CD14-positive monocyte (primary cell): ENCODE results near the gene ZFHX3. TPM values are rescaled to one million over a fixed set of nuclear protein-coding genes. Genes with fewer than 3 reads are reported as not detected.

Experiments used
- DNase-seq, 3 donors: peaks; one replicate each; pipeline ENCODE4 v3.0.0-alpha.2; 2011 to 2022
- H2AFZ ChIP-seq: 2 replicates; pipeline ENCODE4 v1.6.0; 2012; ENCODE audit warnings: mild to moderate bottlenecking, low read depth, low read length, inconsistent platforms; ENCODE audit not compliant: insufficient read depth, poor library complexity, severe bottlenecking
- H3K27ac ChIP-seq, 2 donors: 1 replicate in 1 of 2; 2 replicates in 1 of 2; pipeline ENCODE4 v1.5.1; 2012 to 2013; ENCODE audit warnings: low read length in 2 of 2, control low read depth in 1 of 2, inconsistent platforms in 1 of 2, low read depth in 1 of 2, mild to moderate bottlenecking in 1 of 2
- H3K27me3 ChIP-seq, 2 donors: one replicate each; pipeline versions ENCODE4 v1.6.0 to v1.6.1; 2011 to 2013; ENCODE audit warnings: low read length in 2 of 2; ENCODE audit not compliant: control insufficient read depth in 2 of 2, insufficient read depth in 2 of 2
- H3K36me3 ChIP-seq, 2 donors: replicated peaks in 1 of 2; 1 replicate in 1 of 2; 2 replicates in 1 of 2; pipeline versions ENCODE4 v1.5.1 to v1.6.1; 2012 to 2013; ENCODE audit warnings: low read length in 2 of 2, control low read depth in 1 of 2, inconsistent platforms in 1 of 2, mild to moderate bottlenecking in 1 of 2; ENCODE audit not compliant: insufficient read depth in 2 of 2, control insufficient read depth in 1 of 2
- H3K4me1 ChIP-seq, 2 donors: 1 replicate in 1 of 2; 2 replicates in 1 of 2; pipeline versions ENCODE4 v1.5.1 to v1.6.1; 2012 to 2013; ENCODE audit warnings: low read length in 2 of 2, control low read depth in 1 of 2, inconsistent platforms in 1 of 2, mild to moderate bottlenecking in 1 of 2, moderate library complexity in 1 of 2; ENCODE audit not compliant: insufficient read depth in 2 of 2, control insufficient read depth in 1 of 2
- H3K4me2 ChIP-seq: replicated peaks from 2 replicates; pipeline ENCODE3; 2012; ENCODE audit warnings: low read length, moderate library complexity, mild to moderate bottlenecking; ENCODE audit not compliant: poor library complexity, severe bottlenecking; ENCODE audit errors: extremely low read depth
- H3K4me3 ChIP-seq, 3 experiments: fragments of 200-600 bp in 1 of 3; sonication (generic) in 1 of 3; replicated peaks in 1 of 3; 1 replicate in 2 of 3; 2 replicates in 1 of 3; pipeline ENCODE4 v1.5.1; 2011 to 2013; ENCODE audit warnings: low read length in 3 of 3, mild to moderate bottlenecking in 3 of 3, control low read depth in 2 of 3, low read depth in 2 of 3, inconsistent platforms in 1 of 3, moderate library complexity in 1 of 3
- H3K79me2 ChIP-seq: 2 replicates; pipeline ENCODE4 v1.6.0; 2012; ENCODE audit warnings: mild to moderate bottlenecking, control low read depth, inconsistent platforms, low read length, moderate library complexity; ENCODE audit not compliant: insufficient read depth
- H3K9ac ChIP-seq: 2 replicates; pipeline ENCODE4 v1.6.0; 2017; ENCODE audit warnings: low read length, mild to moderate bottlenecking; ENCODE audit not compliant: insufficient read depth, poor library complexity, severe bottlenecking
- H3K9me3 ChIP-seq, 2 donors: replicated peaks in 1 of 2; 1 replicate in 1 of 2; 2 replicates in 1 of 2; pipeline versions ENCODE4 v1.5.1 to v1.6.1; 2012 to 2013; ENCODE audit warnings: low read length in 2 of 2, control low read depth in 1 of 2; ENCODE audit not compliant: control insufficient read depth in 1 of 2, insufficient read depth in 1 of 2
- H4K20me1 ChIP-seq: 2 replicates; pipeline ENCODE4 v1.6.0; 2012; ENCODE audit warnings: mild to moderate bottlenecking, low read length, control low read depth, moderate library complexity; ENCODE audit not compliant: insufficient read depth
- H3K27ac Mint-ChIP-seq, 7 donors: one replicate each; pipeline ENCODE4 v1.8.0; 2020; ENCODE audit warnings: mild to moderate bottlenecking in 7 of 7, mixed read lengths in 7 of 7, moderate library complexity in 6 of 7, inconsistent platforms in 2 of 7
- H3K27me3 Mint-ChIP-seq, 3 donors: one replicate each; pipeline ENCODE4 v1.8.0; 2021 to 2022; ENCODE audit warnings: low read depth in 3 of 3, mild to moderate bottlenecking in 3 of 3, mixed read lengths in 3 of 3, moderate library complexity in 3 of 3, inconsistent platforms in 1 of 3
- H3K36me3 Mint-ChIP-seq, 2 donors: one replicate each; pipeline ENCODE4 v1.8.0; 2020; ENCODE audit warnings: mixed read lengths in 2 of 2, inconsistent platforms in 1 of 2, mild to moderate bottlenecking in 1 of 2
- H3K4me1 Mint-ChIP-seq: one replicate; pipeline ENCODE4 v1.8.0; 2020; ENCODE audit warnings: mild to moderate bottlenecking, mixed read lengths
- H3K4me3 Mint-ChIP-seq, 2 donors: one replicate each; pipeline ENCODE4 v1.8.0; 2020; ENCODE audit warnings: mild to moderate bottlenecking in 2 of 2, mixed read lengths in 2 of 2, moderate library complexity in 1 of 2
- H3K9me3 Mint-ChIP-seq, 7 donors: one replicate each; pipeline ENCODE4 v1.8.0; 2020 to 2022; ENCODE audit warnings: mixed read lengths in 7 of 7, mild to moderate bottlenecking in 6 of 7, moderate library complexity in 6 of 7, inconsistent platforms in 2 of 7
- WGBS: methylation state at CpG from one replicate; pipeline ENCODE4 v1.1.5; 2013; ENCODE audit warnings: missing lambda C conversion rate; ENCODE audit not compliant: insufficient coverage; 5-methylcytosine and 5-hydroxymethylcytosine counted together
- intact Hi-C, 2 donors: fragments of 100-400 bp; cut with micrococcal nuclease; formaldehyde crosslinking; loops; one replicate each; pipeline versions ENCODE4 v1.15.0 to v1.15.1; 2023
- polyA plus RNA-seq, 3 donors: library from polyadenylated mRNA; depleted of rRNA in 1 of 3; unstranded in 2 of 3; stranded (reverse) in 1 of 3; fragments of 300-500 nt in 2 of 3; fragments of >200 nt in 1 of 3; fragmentation: Illumina TruSeq in 2 of 3; gene quantifications; 1 replicate in 2 of 3; 2 replicates in 1 of 3; pipeline ENCODE4 v1.2.3, GENCODE V29; 2012 to 2021
- TF ChIP-seq, protein P1 (sequence below): fragments of 200-600 bp; IDR thresholded peaks from one replicate; pipeline ENCODE4 v1.8.0; 2022; ENCODE audit warnings: antibody characterized with exemption, mild to moderate bottlenecking

ZFHX3 gene
- polyA plus RNA-seq, 3 donors, result 0.42 to 4.2 (median 0.43) TPM

DNA sequence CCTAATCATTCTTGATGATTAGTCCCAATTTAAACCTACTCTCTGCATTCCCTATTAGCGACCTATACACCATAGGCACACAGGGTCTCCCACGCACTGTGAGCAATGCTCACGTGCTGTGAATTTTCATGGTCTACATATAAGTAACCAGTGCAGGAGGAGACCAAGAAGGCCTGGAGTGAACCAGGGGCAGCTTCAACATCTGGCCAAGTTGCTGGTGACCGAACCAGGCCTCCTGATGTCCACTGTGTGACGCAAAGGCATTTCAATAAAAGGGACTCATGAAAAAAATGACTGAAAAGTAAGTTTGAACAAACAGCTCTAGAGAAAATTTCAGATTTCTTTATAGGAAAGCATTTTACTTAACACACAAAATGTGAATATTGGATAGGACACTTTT, 107.0 kb downstream of the ZFHX3 start:
- H3K4me3 Mint-ChIP-seq, result no peak overlapping the region
- H3K27me3 ChIP-seq, result no peaks in the 10 kb centered on the region
- no peak overlapping the region for H3K27ac ChIP-seq
- no peak for DNase-seq
- no peak overlapping the region for H3K4me3 ChIP-seq
- H3K9me3 ChIP-seq, result no peaks in the 10 kb centered on the region
- H3K27ac Mint-ChIP-seq, result peak overlapping the region in 1 of 7 donors; percentile 35
- H3K36me3 Mint-ChIP-seq, result peaks cover 29 to 37% of the 10 kb centered on the region in 2 donors
- no peak overlapping the region for H3K9ac ChIP-seq
- H3K4me2 ChIP-seq, result no peak overlapping the region
- intact Hi-C loops, result loop anchor here in 1 of 2 donors (5.0 kb wide), 1 partner anchor 36 kb away; no protein-coding TSS in a partner anchor
- H3K4me1 ChIP-seq, result peaks cover 10 to 14% of the 10 kb centered on the region in 2 donors
- H3K36me3 ChIP-seq, result peaks cover 0 to 2% of the 10 kb centered on the region in 2 donors
- H3K27me3 Mint-ChIP-seq, result peaks cover 0 to 4% (median 1%) of the 10 kb centered on the region in 3 donors
- H3K9me3 Mint-ChIP-seq, result no peaks in the 10 kb centered on the region
- peaks cover 9% of the 10 kb centered on the region for H4K20me1 ChIP-seq
- 100% methylated on average over 2 of the region's 5 CpGs for WGBS
- peaks cover 21% of the 10 kb centered on the region for H3K4me1 Mint-ChIP-seq
- H2AFZ ChIP-seq, result no peak overlapping the region
- TF ChIP-seq, protein P1, sequence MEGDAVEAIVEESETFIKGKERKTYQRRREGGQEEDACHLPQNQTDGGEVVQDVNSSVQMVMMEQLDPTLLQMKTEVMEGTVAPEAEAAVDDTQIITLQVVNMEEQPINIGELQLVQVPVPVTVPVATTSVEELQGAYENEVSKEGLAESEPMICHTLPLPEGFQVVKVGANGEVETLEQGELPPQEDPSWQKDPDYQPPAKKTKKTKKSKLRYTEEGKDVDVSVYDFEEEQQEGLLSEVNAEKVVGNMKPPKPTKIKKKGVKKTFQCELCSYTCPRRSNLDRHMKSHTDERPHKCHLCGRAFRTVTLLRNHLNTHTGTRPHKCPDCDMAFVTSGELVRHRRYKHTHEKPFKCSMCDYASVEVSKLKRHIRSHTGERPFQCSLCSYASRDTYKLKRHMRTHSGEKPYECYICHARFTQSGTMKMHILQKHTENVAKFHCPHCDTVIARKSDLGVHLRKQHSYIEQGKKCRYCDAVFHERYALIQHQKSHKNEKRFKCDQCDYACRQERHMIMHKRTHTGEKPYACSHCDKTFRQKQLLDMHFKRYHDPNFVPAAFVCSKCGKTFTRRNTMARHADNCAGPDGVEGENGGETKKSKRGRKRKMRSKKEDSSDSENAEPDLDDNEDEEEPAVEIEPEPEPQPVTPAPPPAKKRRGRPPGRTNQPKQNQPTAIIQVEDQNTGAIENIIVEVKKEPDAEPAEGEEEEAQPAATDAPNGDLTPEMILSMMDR, result no peak
- no peaks in the 10 kb centered on the region for H3K79me2 ChIP-seq

DNA sequence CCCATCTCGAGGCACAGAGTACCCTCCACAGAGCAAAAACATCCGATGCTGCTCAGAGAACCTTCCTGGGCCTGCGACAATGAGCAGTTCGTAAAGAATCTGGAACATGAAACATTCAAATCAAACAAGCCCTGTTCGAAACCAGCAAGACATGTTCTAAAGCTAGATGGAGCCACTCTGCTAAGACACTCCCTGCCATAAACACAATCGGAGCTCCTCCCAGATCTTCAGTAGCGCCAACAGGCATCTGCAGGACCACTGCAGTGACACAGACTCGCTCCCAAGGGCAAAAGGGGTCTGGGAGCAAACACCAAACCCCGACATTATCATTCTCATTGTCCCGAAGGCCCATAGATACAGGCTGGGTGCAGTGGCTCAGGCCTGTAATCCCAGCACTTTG, 108.7 kb downstream of the ZFHX3 start:
- no peaks in the 10 kb centered on the region for H3K79me2 ChIP-seq
- no peak overlapping the region for H3K4me3 ChIP-seq
- WGBS, result 91% methylated on average over 10 of the region's 10 CpGs
- H3K27ac ChIP-seq, result peak overlapping the region in 1 of 2 donors; percentile 51
- H3K36me3 ChIP-seq, result peaks cover 0 to 2% of the 10 kb centered on the region in 2 donors
- peak overlapping the region; percentile 11 to 95 (median 80) for H3K27ac Mint-ChIP-seq
- TF ChIP-seq, protein P1, result no peak
- H3K9me3 ChIP-seq, result no peaks in the 10 kb centered on the region
- intact Hi-C loops, result loop anchor here (10.0 kb wide), 2 partner anchors 106 to 734 kb away; partner anchors contain the start of gene ZFHX3 (in 1 of the 2)
- H2AFZ ChIP-seq, result no peak overlapping the region
- peaks cover 0 to 2% (median 0%) of the 10 kb centered on the region in 3 donors for H3K27me3 Mint-ChIP-seq
- no peak for DNase-seq
- H3K36me3 Mint-ChIP-seq, result peaks cover 32 to 37% of the 10 kb centered on the region in 2 donors
- H3K4me1 Mint-ChIP-seq, result peaks cover 32% of the 10 kb centered on the region
- H4K20me1 ChIP-seq, result no peaks in the 10 kb centered on the region
- no peak overlapping the region for H3K4me2 ChIP-seq
- no peak overlapping the region for H3K9ac ChIP-seq
- H3K9me3 Mint-ChIP-seq, result no peaks in the 10 kb centered on the region
- no peaks in the 10 kb centered on the region for H3K27me3 ChIP-seq
- H3K4me3 Mint-ChIP-seq, result peak overlapping the region in 1 of 2 donors; percentile 62
- H3K4me1 ChIP-seq, result peaks cover 20 to 23% of the 10 kb centered on the region in 2 donors
